ENCODE results near the gene PTPRN2.
"Not testable (repeated sequence)": the region's sequence is repeated elsewhere in the genome, so short reads cannot be mapped to it uniquely, and the experiment has no call there.

The PTPRN2 gene

DNA sequence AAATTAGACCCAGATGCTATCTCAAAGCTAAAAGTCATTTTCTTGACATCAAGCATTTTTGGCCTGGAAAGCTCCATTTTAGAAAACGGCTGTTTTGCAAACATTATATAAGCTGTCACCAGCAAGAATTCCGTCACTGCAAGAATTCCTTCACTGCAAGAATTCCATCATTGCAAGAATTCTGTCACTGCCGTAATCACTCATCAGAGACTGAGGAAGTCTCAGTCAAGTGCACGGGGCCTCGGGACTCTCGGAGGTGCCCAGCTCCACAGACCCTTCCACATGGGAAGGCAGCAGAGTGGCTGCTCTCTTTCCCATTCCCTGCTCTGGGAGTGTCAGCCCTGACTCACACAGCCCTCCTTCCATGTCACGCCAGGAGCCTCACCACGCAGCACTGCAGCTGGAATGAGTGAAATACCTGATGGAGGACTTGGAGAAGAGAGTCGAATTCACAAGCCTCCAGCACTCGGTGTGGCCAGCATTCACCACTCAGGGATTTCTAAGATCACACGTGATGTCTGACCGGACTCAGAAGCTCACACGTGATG, 168.3 kb downstream of the PTPRN2 start:
- DNase-seq (ENCODE audit: low spot score): no peak

DNA sequence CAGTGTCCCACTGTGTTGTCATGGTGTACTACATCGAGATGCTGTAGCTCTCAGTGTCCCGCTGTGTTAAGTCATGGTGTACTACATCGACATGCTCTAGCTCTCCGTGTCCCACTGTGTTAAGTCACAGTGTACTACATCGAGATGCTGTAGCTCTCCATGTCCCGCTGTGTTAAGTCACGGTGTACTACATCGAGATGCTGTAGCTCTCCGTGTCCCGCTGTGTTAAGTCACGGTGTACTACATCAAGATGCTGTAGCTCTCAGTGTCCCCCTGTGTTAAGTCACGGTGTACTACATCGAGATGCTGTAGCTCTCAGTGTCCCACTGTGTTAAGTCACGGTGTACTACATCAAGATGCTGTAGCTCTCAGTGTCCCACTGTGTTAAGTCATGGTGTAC, 169.2 kb downstream of the PTPRN2 start:
- not testable (repeated sequence) for DNase-seq (ENCODE audit: low spot score)

DNA sequence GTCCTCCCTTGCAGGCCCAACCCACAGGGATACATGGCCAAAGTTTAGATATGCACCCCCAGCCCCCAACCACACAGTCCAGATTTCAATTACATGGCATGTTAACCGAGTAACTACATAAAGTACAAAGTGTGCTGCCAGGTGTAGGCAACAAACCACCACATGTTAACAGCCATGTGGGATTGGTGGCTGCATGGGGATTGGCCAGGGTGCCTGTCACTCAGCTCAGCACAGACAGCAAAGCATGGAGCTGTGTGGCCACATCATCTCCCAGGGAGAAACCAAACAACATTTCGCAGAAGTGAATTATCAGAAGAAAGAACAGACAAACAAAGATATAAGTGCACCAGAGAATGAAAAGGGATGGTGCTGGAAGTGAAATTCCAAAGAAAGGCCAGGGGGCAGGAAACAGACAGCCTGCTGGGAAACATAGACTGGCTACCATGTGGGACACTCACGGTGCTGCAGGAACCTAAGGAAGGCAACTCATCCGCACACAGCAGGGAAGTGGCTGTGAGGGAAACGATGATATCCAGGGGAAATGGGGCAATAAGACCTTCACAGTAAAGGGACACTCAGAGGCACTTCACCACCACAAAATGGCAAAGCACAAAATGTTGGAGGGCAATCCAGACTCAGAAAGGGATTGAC, 171.2 kb downstream of the PTPRN2 start:
- no peak for DNase-seq (ENCODE audit: low spot score)

DNA sequence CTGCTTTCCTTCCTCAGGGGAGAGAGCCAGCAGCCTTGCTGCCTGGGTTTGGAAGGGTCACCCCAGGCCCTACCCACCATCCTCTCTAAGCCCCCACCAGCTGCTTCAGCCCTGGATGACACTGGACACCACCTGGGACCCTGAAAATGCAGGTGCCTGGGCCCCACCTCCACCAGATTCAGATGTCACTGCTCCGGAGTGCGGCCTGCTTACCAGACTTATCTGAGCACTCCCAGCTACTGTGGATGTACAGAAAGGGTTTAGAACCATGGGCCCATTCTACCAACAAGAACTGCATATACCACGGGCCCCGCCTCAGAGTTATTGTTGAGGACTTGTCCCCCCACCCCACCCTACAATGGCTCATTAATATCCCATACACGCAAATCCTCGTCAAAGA, 172.3 kb downstream of the PTPRN2 start:
- DNase-seq (ENCODE audit: low spot score): no peak

DNA sequence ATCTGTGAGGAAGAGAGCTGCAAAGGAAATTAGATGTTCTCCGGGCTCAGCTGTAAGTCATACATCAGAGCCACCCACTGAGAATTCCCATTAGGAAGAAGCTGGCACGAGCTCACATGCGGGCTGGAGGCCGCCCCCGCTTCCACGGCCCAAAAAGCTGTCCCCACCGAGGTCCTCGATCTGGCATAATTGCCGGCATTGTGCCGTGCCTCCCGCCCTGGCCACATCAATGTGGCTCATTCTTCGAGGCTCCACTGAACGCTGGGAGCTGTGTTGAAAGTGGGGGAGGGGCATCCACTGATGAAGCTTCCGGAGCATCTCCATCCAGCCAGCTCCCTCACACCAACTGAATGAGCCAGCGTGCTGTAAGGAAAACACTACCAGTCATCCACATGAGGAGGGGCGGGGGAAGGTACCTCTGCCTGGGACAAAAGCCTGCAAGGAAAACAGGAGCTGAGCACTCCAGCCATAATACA, 173.1 kb downstream of the PTPRN2 start:
- DNase-seq (ENCODE audit: low spot score): no peak

DNA sequence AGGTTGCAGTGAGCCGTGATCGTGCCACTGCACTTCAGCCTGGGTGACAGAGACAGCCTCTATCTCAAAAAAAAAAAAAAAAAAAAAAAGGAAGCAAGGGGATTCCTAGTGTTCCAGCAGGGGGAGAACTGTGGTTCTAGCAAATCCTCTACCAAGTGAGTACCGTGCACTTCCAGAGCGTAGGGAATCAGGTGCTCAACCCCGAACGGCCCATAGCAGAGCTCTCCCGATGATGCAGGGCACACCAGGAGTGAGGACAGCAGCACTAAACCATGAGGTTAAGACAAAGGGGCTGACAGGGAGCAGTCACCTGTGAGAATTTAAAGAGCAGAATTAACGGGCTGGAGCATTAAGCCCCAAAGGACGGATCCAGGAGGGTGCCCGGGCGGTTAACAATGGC, 173.6 kb downstream of the PTPRN2 start:
- no peak for DNase-seq (ENCODE audit: low spot score)

DNA sequence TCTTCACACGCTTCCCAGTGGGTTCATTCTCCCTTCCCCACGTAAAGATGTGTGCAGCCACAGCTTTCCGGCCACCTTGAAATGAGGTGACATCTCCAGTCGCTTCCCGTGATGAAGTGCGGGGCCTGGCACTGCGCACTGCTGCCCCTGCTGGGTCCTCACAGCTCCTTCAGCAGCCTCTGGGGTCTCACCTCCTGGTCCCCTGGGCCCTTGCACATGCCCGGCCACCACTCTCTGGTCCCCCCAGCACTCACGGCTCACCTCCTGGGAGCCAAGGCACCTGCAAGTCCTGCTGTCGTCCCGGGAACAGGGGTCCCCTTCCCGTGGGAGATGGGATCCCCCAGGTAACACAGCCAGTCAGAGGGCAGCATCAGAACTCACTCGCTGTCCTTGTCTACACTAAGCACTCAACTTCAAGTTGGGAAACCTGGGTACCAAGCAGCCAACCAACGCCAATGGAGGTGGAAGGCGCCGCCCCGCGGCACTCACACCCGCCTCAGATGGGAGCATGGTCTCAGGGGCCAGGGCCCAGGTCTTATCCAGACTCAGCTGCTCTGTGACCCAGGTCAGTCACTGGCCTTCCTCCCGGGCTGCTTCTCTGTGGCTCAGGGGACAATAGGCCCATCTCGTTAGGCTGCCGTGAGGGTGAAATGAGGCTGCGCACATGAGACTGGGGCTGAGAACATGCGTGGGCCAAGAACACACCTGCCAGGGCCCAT, 176.2 kb downstream of the PTPRN2 start:
- no peak for DNase-seq (ENCODE audit: low spot score)

DNA sequence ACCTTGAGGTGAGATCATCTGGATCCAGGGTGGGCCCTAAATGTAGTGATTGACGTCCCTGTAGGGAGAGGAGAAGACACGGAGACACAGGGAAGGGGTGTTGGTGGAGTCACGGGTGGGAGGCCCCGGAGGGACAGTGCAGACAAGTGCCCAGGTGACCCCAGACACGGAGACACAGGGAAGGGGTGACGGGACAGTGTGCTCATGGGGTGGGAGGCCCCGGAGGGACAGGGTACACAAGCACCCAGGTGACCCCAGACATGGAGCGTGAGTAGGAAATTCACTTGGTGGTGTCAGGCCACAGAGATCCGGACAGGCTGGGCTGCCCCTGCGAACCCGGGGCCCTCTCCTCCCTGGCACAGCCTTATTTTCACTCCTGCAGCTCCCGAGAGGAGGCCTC, 176.9 kb downstream of the PTPRN2 start:
- no peak for DNase-seq (ENCODE audit: low spot score)

DNA sequence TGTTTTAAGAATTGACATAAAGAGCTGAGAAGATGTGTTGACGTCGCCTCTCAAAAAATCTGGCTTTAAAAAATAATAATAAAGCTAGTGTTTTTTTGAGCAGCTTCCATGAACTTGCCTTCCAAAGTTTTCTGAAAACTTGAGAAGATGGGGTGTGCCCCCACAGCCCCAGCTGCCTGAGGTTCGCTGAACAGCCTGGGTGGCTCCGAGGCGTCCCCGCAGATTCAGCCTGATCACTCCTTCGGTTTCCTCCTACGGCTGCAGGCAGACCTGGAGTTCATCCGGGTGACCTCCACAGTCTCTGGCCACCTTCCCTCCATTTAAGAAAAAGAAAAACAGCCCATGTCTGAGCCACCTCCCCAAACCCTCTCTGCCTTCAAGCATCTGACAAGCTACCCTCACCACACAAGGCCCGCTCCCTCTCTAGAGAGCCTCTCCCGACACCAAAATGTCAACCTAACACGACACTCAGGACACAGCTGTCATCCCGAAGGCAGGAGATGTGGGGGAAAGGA, 177.8 kb downstream of the PTPRN2 start:
- no peak for DNase-seq (ENCODE audit: low spot score)

DNA sequence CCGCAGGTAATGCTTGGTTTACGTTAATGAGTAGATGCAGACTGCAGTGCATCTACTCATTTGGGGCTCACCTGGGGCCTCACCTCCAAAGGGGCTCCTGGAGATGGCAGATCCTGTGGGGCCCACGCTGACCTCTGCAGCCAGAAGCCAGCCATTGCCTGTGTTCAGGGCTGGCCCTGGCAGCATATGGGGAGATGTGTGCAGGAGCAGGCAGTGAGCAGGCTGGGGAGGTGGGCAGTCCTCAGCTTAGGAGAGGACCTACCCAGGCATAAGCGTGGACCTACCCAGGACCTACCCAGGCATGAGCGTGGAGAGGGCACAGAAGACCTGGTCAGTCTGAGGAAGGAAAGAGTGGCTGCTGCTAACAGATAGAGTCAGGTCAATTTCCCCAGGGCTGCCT, 178.5 kb downstream of the PTPRN2 start:
- no peak for DNase-seq (ENCODE audit: low spot score)

DNA sequence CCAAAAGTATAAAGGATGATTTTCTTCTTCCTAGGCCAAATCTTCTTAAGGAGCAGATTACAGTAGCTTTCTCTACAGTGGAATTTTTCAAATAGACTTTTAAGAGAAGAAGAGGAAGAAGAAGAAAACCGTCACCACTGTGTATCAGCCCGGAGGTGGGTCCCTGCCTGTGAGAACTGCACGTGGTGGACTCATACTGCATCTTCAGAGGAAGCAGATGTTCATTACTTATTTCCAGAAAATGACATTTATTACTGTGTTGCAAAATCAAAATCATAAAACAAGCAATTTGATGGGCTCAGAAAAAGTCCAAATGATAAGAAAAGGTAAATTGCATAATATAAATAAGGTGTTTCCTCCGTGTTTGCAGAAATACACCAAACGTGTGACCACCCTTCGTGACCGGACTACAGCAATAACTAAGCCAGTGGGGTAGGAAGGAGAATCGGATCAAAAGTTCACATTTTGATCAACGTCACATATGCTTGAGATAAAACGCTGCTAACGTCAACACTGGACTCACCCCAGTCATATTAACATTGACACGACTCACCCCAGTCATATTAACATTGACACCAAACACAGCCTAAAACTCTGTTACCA, 179.2 kb downstream of the PTPRN2 start:
- no peak for DNase-seq (ENCODE audit: low spot score)

DNA sequence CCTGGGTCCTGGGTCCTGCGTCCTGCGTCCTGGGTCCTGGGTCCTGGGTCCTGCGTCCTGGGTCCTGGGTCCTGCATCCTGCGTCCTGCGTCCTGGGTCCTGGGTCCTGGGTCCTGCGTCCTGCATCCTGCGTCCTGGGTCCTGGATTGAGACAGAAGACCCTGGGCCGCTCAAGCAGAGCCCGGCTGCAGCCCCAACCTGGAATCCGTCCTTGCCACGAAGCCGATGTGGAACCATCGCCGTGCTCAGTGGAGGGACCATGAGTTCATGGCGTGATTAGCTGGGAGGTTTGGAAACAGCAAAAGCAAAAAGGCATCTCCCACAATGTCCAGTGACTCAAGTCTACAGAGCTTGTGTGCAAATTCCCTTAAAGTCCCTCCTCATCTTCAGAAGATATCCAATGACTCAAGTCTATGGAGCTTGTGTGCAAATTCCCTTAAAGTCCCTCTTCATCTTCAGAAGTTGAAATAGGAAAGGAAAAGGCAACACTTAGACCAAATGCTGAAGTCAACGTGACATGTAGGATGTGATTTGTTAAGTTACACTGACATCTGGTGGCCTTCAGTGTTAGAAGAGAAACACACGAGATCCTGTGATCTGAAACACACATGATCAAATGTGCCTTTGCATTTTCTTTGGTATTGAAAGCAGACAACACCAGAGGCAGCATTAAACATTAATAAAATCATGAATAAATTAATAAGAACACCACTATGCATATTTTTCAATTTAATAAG, 179.9 kb downstream of the PTPRN2 start:
- no peak for DNase-seq (ENCODE audit: low spot score)

DNA sequence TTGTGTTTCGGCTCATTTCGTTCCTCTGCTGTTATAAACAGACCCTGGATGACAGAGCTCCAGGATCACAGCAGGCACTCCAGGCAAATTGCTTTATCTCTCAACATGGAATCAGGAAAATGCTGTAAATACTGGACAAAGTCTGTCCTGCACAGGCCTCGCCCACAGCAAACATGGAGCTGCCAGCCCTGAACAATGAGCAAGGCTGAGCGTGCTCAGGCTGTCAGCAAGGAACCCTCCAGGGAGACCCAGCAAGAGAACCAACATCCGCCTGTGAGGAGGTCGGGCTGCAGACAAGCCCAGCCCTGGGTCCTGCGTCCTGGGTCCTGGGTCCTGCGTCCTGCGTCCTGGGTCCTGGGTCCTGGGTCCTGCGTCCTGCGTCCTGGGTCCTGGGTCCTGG, 180.8 kb downstream of the PTPRN2 start:
- no peak for DNase-seq (ENCODE audit: low spot score)

DNA sequence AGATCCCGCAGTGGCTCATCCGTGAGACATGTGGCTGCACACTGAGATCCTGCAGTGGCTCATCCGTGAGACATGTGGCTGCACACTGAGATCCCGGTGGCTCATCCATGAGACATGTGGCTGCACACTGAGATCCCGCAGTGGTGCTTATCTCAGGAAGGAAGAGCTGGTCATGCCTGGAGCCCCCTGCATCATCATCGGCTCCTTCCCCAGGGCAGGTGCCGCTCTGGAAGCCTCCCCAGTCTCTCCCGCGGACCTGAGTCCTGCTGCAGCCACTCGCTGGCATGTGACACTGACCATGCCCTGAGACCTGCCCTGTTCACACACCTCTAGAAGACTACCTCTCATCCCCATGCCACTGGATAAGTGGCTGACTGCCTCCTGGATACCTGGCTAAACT, 181.3 kb downstream of the PTPRN2 start:
- no peak for DNase-seq (ENCODE audit: low spot score)

DNA sequence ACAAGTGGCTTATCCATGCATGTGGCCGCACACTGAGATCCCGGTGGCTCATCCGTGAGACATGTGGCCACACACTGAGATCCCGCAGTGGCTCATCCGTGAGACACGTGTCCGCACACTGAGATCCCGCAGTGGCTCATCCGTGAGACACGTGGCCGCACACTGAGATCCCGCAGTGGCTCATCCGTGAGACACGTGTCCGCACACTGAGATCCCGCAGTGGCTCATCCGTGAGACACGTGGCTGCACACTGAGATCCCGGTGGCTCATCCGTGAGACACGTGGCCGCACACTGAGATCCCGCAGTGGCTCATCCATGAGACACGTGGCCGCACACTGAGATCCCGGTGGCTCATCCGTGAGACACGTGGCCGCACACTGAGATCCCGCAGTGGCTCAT, 181.9 kb downstream of the PTPRN2 start:
- DNase-seq (ENCODE audit: low spot score): not testable (repeated sequence)

DNA sequence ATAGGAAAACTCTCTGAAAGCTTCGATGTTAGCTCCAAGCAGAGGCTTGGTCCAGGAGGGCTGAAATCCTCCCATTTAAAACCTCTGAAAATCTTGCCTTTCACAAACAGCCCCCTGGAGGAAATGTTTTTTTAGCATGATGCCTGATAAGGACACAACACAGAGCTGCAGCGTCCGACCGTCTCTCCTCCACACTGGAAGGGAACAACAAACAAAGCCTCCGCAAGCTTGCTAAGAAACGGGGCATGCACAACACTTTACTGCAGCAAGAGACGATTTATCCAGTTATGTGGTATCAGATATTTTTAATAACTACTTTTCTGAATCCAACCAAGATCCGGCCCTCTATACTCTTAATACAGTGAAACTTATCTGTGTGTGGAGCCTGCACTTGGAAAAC, 182.3 kb downstream of the PTPRN2 start:
- DNase-seq (ENCODE audit: low spot score): no peak

DNA sequence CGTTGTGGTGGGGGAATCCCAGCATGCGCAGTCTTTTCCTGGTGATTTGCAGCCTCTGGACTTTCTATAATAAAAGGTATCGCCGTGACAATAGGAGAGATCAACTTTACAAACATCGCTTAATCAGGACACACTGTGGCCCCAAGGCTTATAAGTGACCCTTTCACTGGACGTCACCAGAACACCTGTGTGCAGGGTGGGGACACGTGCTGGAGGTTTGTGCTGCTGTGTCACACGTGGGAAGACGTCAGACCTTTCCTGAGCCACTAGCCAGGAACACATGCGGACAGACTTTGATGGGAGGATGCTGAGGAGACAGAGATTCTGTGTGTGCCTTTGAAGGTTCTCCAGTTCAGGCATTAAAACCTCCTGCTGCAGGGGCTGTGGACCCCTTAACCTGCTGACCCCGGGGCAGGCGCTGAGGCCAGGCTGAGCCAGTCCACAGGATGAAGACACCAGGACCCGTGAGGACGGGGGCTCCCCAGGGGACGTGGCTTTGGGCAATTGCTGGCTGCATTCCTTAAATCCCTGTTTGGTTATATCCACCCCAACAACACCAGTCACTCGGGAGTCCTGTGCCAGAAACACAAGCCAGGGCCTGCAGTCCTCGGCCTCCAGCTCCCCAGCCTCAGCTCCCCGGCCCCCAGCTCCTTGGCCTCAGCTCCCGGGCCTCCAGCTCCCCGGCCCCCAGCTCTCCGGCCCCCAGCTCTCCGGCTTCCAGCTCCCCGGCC, 183.4 kb downstream of the PTPRN2 start:
- DNase-seq (ENCODE audit: low spot score): no peak

DNA sequence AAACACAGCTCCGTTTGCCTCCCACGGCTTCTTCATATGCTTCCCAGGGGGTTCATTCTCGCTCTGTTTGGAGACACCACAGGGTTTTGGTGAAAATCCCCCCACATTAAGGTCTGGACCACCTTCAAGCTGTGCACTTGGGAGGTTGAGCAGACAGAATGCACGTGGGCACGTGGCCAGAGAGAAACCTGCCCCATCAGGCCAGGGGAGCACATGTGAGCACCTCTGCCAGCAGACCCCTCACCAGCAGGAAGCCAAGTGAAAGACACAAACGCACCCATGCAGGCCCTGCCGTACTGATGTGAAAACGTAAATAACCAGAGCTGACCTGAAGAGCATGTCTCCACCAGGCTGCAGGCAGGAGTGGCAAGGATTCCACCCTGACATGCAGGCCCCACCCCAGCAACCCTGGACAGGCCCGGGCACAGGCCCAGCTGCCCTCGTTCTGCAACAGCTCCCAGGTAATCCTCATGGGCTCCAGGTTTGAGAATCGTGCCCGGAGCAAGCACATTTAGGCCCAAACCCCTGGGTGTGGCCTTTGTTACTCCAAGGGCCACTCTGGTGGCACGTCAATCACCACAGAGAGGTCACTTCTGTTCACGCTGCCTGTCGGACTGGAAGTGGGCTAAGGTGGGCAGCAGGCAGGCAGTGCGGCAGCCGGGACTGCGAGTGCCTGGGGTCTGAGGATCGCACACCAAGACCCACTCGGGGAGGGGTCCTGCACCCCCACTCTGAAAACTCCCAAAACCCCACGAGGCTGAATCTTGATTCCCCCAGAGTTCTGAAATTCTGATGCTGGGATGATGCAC, 184.4 kb downstream of the PTPRN2 start:
- no peak for DNase-seq (ENCODE audit: low spot score)

DNA sequence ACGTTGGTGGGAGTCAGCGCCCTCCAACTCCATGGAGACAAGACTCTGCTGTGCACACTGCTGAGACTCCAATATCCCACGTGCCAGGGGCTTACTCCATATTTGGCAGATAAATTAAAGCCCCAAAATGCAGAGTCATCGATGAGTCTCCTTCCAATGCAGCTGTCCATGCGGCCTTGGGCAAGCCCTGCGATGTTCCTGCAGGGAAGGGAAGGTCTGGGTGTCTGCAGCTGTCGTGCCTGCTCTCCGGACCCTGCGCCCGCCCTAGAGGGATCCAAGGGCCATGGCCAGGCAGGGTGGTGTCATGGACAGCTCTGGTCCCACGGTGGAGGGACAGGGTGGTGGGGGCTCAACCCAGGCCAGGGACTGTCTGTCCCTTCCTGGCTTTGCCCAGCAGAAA, 185.2 kb downstream of the PTPRN2 start:
- no peak for DNase-seq (ENCODE audit: low spot score)

DNA sequence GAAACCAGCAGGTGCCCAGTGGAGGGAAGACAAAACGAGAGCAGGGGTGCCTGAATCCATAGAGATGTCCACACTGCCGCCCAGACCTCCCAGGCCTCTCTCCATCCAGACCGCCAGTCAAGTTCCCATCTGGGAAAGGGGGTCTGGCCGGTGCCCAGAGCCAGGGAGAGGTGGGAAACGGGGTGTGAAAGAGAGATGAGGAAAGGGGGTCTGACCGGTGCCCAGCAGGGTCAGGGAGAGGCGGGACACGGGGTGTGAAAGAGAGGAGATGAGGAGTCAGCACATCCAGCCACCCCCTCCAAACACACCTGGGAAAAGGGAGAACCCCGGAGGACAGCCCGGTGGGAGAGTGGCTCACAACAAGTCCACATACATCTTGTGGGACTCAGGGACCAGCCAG, 185.8 kb downstream of the PTPRN2 start:
- DNase-seq (ENCODE audit: low spot score): no peak

DNA sequence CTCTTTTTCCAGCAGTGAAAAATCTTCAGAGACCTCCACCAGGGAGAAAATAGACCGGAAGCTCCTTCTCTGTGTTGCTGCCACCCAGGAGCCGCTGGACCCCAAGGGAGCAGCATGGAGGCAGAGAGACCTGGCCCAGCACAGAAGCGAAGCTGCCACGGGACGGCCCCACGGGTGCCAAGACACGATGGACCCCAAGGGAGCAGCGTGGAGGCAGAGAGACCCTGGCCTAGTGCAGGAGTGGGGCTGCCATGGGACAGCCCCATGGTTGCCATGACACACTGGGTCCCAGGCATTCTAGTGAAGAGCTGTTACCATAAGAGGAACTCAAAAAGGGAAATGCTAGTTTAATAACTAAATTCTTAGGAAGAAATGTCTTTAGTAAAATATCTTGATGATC, 186.3 kb downstream of the PTPRN2 start:
- no peak for DNase-seq (ENCODE audit: low spot score)

Data from hematopoietic multipotent progenitor cell treated with erythropoietin and hydrocortisone succinate and interleukin-3 and kit ligand, for 15 days (in vitro differentiated cells).